ENCODE measurements around the gene TMEM198.
A peak's percentile ranks its signal among the peaks of the same experiment; 100 is the strongest.

The TMEM198 gene

DNA sequence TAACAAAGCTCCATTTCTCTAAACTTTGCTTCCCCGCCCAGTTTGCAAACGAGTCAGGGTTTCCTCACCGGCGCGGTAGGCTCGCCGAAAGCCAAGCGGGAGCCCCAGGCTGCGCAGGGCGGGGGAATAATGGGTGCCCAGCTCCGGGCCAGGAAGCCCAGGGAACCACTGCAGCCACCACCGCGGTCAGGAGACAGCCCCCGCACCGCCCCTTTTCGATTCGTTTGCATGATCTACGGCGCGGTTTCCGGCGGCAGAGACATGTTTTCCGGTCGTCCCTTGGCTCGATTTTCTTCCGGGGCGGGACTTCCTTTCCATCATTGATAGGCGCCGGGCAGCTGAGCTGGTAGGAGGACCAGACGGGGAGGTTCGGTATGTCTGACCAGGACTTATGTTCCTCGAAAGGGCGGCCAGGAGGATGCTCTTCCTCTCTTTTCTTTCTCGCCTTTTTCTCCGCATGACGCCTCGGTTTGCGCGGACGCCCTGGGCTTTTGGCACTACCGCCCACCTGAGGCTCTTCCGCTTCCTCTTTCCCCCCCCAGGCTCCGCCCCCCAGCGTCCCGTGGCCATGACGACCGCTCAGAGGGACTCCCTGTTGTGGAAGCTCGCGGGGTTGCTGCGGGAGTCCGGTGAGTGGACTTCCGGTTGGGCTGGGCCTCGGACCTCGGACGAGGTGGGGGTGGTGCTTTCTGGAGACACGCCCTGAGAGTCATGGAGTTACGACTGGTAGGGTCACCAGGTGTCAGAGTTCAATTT is 53.9 kb downstream of the TMEM198 start, which contains the start of gene STK11IP:
TSS of gene STK11IP (plus strand) at position 306 of the 756 bp plus-strand sequence. CDS start at position 569, 263 bp downstream.
- Histone ChIP-seq H4K20me1 (ENCODE audit: insufficient read depth, low read length, poor library complexity, severe bottlenecking) (no peaks in the 10 kb centered on the region), H3F3A (ENCODE audit: low read depth) (no peaks in the 10 kb centered on the region), H3K9me3 (ENCODE audit: insufficient read depth, low read depth, low read length) (no peaks in the 10 kb centered on the region), H3K9me2 (replicated peaks; ENCODE audit: low read depth, low read length) (no peaks in the 10 kb centered on the region), H3K4me3 (ENCODE audit: low read length, poor library complexity, severe bottlenecking) (peak within 1 kb of the TSS; percentile 88), H3K79me2 (ENCODE audit: insufficient read depth, low read length) (peaks cover 5% of the 10 kb centered on the region; the same call in 1 of the 2 replicates), H2AFZ (ENCODE audit: low read length) (peak within 1 kb of the TSS; percentile 90), H3K9ac (ENCODE audit: low read depth, low read length, poor library complexity, severe bottlenecking) (peak within 1 kb of the TSS; percentile 92), H3K36me3 (ENCODE audit: insufficient read depth, low read length) (peaks cover 8% of the 10 kb centered on the region; the same call in 1 of the 2 replicates), H3K27me3 (ENCODE audit: insufficient read depth, low read length, poor library complexity, severe bottlenecking) (no peaks in the 10 kb centered on the region), H3K4me1 (ENCODE audit: insufficient read depth, low read length, poor library complexity, severe bottlenecking) (peaks cover 10% of the 10 kb centered on the region), H3K4me2 (ENCODE audit: low read depth, low read length, poor library complexity, severe bottlenecking) (peak within 1 kb of the TSS; percentile 88)
- no peak for TF ChIP-seq EZH2phosphoT487 (IDR thresholded peaks at IDR 0.05; ENCODE audit: borderline replicate concordance)
- TF ChIP-seq, protein P1, sequence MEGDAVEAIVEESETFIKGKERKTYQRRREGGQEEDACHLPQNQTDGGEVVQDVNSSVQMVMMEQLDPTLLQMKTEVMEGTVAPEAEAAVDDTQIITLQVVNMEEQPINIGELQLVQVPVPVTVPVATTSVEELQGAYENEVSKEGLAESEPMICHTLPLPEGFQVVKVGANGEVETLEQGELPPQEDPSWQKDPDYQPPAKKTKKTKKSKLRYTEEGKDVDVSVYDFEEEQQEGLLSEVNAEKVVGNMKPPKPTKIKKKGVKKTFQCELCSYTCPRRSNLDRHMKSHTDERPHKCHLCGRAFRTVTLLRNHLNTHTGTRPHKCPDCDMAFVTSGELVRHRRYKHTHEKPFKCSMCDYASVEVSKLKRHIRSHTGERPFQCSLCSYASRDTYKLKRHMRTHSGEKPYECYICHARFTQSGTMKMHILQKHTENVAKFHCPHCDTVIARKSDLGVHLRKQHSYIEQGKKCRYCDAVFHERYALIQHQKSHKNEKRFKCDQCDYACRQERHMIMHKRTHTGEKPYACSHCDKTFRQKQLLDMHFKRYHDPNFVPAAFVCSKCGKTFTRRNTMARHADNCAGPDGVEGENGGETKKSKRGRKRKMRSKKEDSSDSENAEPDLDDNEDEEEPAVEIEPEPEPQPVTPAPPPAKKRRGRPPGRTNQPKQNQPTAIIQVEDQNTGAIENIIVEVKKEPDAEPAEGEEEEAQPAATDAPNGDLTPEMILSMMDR (conservative IDR thresholded peaks at IDR 0.05; ENCODE audit: low read length): no peak

- Histone ChIP-seq H2AFZ (ENCODE audit: low read length) (no peak overlapping the region), H3K36me3 (ENCODE audit: insufficient read depth, low read length) (peaks cover 8% of the 10 kb centered on the region; the same call in 1 of the 2 replicates), H3K4me2 (ENCODE audit: low read depth, low read length, poor library complexity, severe bottlenecking) (peak overlapping the region; percentile 88), H3K27me3 (ENCODE audit: insufficient read depth, low read length, poor library complexity, severe bottlenecking) (no peaks in the 10 kb centered on the region), H3K9ac (ENCODE audit: low read depth, low read length, poor library complexity, severe bottlenecking) (peak overlapping the region; percentile 92), H3F3A (ENCODE audit: low read depth) (no peaks in the 10 kb centered on the region), H3K4me1 (ENCODE audit: insufficient read depth, low read length, poor library complexity, severe bottlenecking) (peaks cover 10% of the 10 kb centered on the region), H3K9me3 (ENCODE audit: insufficient read depth, low read depth, low read length) (no peaks in the 10 kb centered on the region), H4K20me1 (ENCODE audit: insufficient read depth, low read length, poor library complexity, severe bottlenecking) (no peaks in the 10 kb centered on the region), H3K9me2 (replicated peaks; ENCODE audit: low read depth, low read length) (no peaks in the 10 kb centered on the region), H3K79me2 (ENCODE audit: insufficient read depth, low read length) (peaks cover 5% of the 10 kb centered on the region; the same call in 1 of the 2 replicates), H3K4me3 (ENCODE audit: low read length, poor library complexity, severe bottlenecking) (peak overlapping the region; percentile 88)
- no peak for TF ChIP-seq EZH2phosphoT487 (IDR thresholded peaks at IDR 0.05; ENCODE audit: borderline replicate concordance)
- TF ChIP-seq, protein P1 (conservative IDR thresholded peaks at IDR 0.05; ENCODE audit: low read length): no peak
Measured at GRCh38 chr2:219598308-219599078, 54.7 kb downstream of the TMEM198 start.

Measured in Loucy (cell line).